Caco-2 (cell line): ENCODE data around the gene RAB2B. TPM values are rescaled to one million over a fixed set of nuclear protein-coding genes. Genes with fewer than 3 reads are reported as not detected.

Experiments used
- BruUV-seq: library from RNA; stranded (reverse); fragments of 400-500 nt; replicated peaks from 2 replicates; lab custom pipeline; 2021; lab: Mats Ljungman, UMichigan
- CTCF ChIA-PET: fragments of 300-600 bp; sonication (Branson Sonifier 250); formaldehyde crosslinking; loops from one replicate; lab custom pipeline; 2022; ENCODE audit warnings: antibody characterized with exemption; lab: Charles Lee
- POLR2A ChIA-PET: fragments of 300-600 bp; sonication (Branson Sonifier 250); formaldehyde crosslinking; loops from one replicate; lab custom pipeline; 2022; ENCODE audit warnings: antibody characterized with exemption; lab: Charles Lee
- DNase-seq, 2 experiments: peaks; one replicate each; pipeline versions ENCODE4 v3.0.0 to v3.0.0-alpha.2; 2020 to 2022
- H3K27me3 ChIP-seq: replicated peaks from 2 replicates; pipeline ENCODE4 v1.6.0; 2011; ENCODE audit warnings: low read length; ENCODE audit not compliant: control insufficient read depth, insufficient read depth
- H3K36me3 ChIP-seq: 2 replicates; pipeline ENCODE4 v1.5.1; 2011; ENCODE audit warnings: low read length; ENCODE audit not compliant: control insufficient read depth, insufficient read depth
- H3K4me1 ChIP-seq: fragments of 250-450 bp; sonication (Bioruptor Pico); 2 replicates; pipeline ENCODE4 v1.5.1; 2020; ENCODE audit warnings: mild to moderate bottlenecking
- H3K4me3 ChIP-seq: 2 replicates; pipeline ENCODE4 v1.5.1; 2011; ENCODE audit warnings: low read depth, mild to moderate bottlenecking, control low read depth, low read length
- H3K9me3 ChIP-seq: fragments of 250-450 bp; sonication (Bioruptor Pico); 2 replicates; pipeline ENCODE4 v1.5.1; 2020; ENCODE audit warnings: mild to moderate bottlenecking, moderate library complexity
- H3K27ac Mint-ChIP-seq: one replicate; pipeline ENCODE4 v1.8.0; 2022; ENCODE audit warnings: mixed read lengths; ENCODE audit not compliant: unreplicated experiment
- H3K27me3 Mint-ChIP-seq: one replicate; pipeline ENCODE4 v1.8.0; 2022; ENCODE audit warnings: mixed read lengths; ENCODE audit not compliant: insufficient read depth, unreplicated experiment
- H3K36me3 Mint-ChIP-seq: one replicate; pipeline ENCODE4 v1.8.0; 2022; ENCODE audit warnings: mild to moderate bottlenecking, mixed read lengths; ENCODE audit not compliant: insufficient read depth, unreplicated experiment
- H3K4me1 Mint-ChIP-seq: one replicate; pipeline ENCODE4 v1.8.0; 2022; ENCODE audit warnings: low read depth, mixed read lengths; ENCODE audit not compliant: unreplicated experiment
- H3K4me3 Mint-ChIP-seq: one replicate; pipeline ENCODE4 v1.8.0; 2022; ENCODE audit warnings: mild to moderate bottlenecking, moderate library complexity, mixed read lengths; ENCODE audit not compliant: unreplicated experiment
- H3K9me3 Mint-ChIP-seq: one replicate; pipeline ENCODE4 v1.8.0; 2022; ENCODE audit warnings: mixed read lengths; ENCODE audit not compliant: unreplicated experiment
- intact Hi-C: fragments of 100-400 bp; cut with micrococcal nuclease; formaldehyde crosslinking; loops from one replicate; pipeline ENCODE4 v1.10.0; 2022; ENCODE audit not compliant: unreplicated experiment
- total RNA-seq: library from RNA; stranded (reverse); gene quantifications from 2 replicates; pipeline ENCODE4 v1.2.3, GENCODE V29; 2022
- TF ChIP-seq, protein P1 (sequence below), 2 experiments: fragments of 200-600 bp in 1 of 2; IDR thresholded peaks; 1 replicate in 1 of 2; 2 replicates in 1 of 2; pipeline versions ENCODE4 v1.5.1 to v1.8.0; 2011 to 2022; ENCODE audit warnings: antibody characterized with exemption in 1 of 2, control low read depth in 1 of 2, inconsistent platforms in 1 of 2, low read depth in 1 of 2, low read length in 1 of 2, mild to moderate bottlenecking in 1 of 2, moderate library complexity in 1 of 2; ENCODE audit not compliant: insufficient read depth in 1 of 2, severe bottlenecking in 1 of 2, unreplicated experiment in 1 of 2

RAB2B gene
- total RNA-seq, 1 experiment from 2014 or later, result 20.9 TPM

GRCh38 chr14:21514341-21514740 lies 37.6 kb upstream of the RAB2B start:
- Histone ChIP-seq H3K36me3 (no peaks in the 10 kb centered on the region), H3K27me3 (no peaks in the 10 kb centered on the region), H3K9me3 (no peaks in the 10 kb centered on the region), H3K4me3 (no peak overlapping the region), H3K4me1 (no peaks in the 10 kb centered on the region)
- BruUV-seq, result no TSS peak
- H3K9me3 Mint-ChIP-seq, result no peaks in the 10 kb centered on the region
- no peak for DNase-seq
- intact Hi-C loops, result loop anchor here (5.0 kb wide), 1 partner anchor 1057 kb away; the partner anchor contains the start of gene APEX1
- TF ChIP-seq, protein P1, sequence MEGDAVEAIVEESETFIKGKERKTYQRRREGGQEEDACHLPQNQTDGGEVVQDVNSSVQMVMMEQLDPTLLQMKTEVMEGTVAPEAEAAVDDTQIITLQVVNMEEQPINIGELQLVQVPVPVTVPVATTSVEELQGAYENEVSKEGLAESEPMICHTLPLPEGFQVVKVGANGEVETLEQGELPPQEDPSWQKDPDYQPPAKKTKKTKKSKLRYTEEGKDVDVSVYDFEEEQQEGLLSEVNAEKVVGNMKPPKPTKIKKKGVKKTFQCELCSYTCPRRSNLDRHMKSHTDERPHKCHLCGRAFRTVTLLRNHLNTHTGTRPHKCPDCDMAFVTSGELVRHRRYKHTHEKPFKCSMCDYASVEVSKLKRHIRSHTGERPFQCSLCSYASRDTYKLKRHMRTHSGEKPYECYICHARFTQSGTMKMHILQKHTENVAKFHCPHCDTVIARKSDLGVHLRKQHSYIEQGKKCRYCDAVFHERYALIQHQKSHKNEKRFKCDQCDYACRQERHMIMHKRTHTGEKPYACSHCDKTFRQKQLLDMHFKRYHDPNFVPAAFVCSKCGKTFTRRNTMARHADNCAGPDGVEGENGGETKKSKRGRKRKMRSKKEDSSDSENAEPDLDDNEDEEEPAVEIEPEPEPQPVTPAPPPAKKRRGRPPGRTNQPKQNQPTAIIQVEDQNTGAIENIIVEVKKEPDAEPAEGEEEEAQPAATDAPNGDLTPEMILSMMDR (IDR thresholded peaks at IDR 0.05; ENCODE audit: insufficient read depth in 1 of 2, low read depth in 1 of 2, low read length in 1 of 2, severe bottlenecking in 1 of 2, unreplicated experiment in 1 of 2), result no peak
- no peak overlapping the region for H3K27ac Mint-ChIP-seq
- ChIA-PET POLR2A (interaction anchor here (1.0 kb wide), 1 partner anchor 12 kb away, joined by 6 read pairs; the partner anchor contains the start of gene SALL2), CTCF (no interaction called here)
- no peaks in the 10 kb centered on the region for H3K27me3 Mint-ChIP-seq
- peaks cover 8% of the 10 kb centered on the region for H3K4me1 Mint-ChIP-seq
- no peak overlapping the region for H3K4me3 Mint-ChIP-seq
- peaks cover 14% of the 10 kb centered on the region for H3K36me3 Mint-ChIP-seq

DNA sequence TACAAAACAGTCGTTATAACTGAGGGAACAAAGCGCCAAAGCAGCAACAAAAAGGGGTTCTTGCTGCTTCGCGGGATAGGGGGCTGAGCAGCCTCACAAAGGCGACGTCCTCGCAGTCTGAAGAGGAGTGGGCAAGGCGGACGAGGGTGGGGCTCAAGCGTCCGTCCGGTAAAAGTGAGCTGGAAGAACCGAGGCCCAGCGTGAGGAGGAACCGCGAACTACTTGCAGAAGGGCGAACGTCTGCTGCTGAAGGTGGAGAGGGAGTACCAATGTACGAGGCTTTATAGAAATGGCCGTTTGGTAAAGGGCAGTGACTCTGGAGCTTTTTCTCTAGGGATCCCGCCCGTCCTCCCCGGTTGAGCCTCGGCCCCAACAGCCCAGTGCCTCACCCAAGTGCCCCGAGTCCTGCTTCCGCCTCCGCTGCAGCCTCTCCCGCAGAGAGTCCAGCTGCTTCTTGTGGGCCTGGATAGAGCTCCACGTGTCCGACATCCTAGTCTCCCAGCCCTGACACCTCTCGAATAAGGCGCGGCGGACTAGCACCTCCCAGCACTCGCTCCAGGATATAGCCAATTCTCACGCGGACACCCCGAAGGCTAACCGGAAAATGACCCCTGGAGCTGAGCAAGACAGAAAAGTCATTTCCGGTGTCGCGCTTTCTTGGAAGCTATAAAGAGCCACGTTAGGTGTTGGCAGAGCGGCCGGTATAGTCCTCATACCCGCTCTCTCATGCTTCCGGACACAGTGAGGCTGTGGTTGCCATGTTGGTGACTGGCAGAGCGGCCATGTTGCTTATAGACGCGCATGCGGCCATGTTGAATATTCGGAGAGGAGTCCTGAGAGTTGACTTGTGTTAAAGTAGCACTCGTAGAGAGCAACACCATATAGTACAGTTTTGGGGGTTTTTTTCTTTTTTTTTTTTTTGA lies 34.2 kb upstream of the RAB2B start, which contains the start of gene METTL3:
Gene METTL3, minus strand, starts transcription at position 606 of the 923 bp plus-strand sequence. Its CDS starts 117 bp downstream, at position 489.
- Mint-ChIP-seq H3K4me1 (peaks cover 8% of the 10 kb centered on the region), H3K9me3 (no peaks in the 10 kb centered on the region), H3K27me3 (no peaks in the 10 kb centered on the region), H3K27ac (peak within 1 kb of the TSS; percentile 97), H3K4me3 (peak within 1 kb of the TSS; percentile 96), H3K36me3 (peaks cover 35% of the 10 kb centered on the region)
- no peaks in the 10 kb centered on the region for H3K27me3 ChIP-seq
- peak within 1 kb of the TSS; percentile 89 for H3K4me3 ChIP-seq
- TSS peak; percentile 63 for BruUV-seq
- ChIA-PET POLR2A (interaction anchor here (0.6 to 1.9 kb wide), 9 partner anchors 12 to 211 kb away, joined by 5 to 29 read pairs (median 11); partner anchors contain the start of genes CHD8, RAB2B, SALL2 and TOX4), CTCF (interaction anchor here (0.6 to 1.9 kb wide), 7 partner anchors 8 to 55 kb away, joined by 3 to 15 read pairs (median 5); partner anchors contain the start of genes CHD8, RAB2B, SALL2 and TOX4)
- peak; percentile 94 to 98 for DNase-seq
- no peaks in the 10 kb centered on the region for H3K9me3 ChIP-seq
- no peaks in the 10 kb centered on the region for H3K4me1 ChIP-seq
- TF ChIP-seq, protein P1 (IDR thresholded peaks at IDR 0.05; ENCODE audit: insufficient read depth in 1 of 2, low read depth in 1 of 2, low read length in 1 of 2, severe bottlenecking in 1 of 2, unreplicated experiment in 1 of 2), result no peak
- intact Hi-C loops, result loop anchor here (1.0 to 5.0 kb wide), 5 partner anchors 16 to 1054 kb away; partner anchors contain the start of genes APEX1, CHD8, SALL2 and TOX4
- H3K36me3 ChIP-seq, result peaks cover 2% of the 10 kb centered on the region; the same call in 1 of the 2 replicates
